GM21786 (cell line): ENCODE results near the gene ANKHD1.
A peak's percentile ranks its signal among the peaks of the same experiment; 100 is the strongest.

Experiments
- ATAC-seq: cut with Tn5 transposase; IDR thresholded peaks from one replicate; pipeline ENCODE4 v1.9.1; 2021; ENCODE audit not compliant: unreplicated experiment

The ANKHD1 gene, protein sequence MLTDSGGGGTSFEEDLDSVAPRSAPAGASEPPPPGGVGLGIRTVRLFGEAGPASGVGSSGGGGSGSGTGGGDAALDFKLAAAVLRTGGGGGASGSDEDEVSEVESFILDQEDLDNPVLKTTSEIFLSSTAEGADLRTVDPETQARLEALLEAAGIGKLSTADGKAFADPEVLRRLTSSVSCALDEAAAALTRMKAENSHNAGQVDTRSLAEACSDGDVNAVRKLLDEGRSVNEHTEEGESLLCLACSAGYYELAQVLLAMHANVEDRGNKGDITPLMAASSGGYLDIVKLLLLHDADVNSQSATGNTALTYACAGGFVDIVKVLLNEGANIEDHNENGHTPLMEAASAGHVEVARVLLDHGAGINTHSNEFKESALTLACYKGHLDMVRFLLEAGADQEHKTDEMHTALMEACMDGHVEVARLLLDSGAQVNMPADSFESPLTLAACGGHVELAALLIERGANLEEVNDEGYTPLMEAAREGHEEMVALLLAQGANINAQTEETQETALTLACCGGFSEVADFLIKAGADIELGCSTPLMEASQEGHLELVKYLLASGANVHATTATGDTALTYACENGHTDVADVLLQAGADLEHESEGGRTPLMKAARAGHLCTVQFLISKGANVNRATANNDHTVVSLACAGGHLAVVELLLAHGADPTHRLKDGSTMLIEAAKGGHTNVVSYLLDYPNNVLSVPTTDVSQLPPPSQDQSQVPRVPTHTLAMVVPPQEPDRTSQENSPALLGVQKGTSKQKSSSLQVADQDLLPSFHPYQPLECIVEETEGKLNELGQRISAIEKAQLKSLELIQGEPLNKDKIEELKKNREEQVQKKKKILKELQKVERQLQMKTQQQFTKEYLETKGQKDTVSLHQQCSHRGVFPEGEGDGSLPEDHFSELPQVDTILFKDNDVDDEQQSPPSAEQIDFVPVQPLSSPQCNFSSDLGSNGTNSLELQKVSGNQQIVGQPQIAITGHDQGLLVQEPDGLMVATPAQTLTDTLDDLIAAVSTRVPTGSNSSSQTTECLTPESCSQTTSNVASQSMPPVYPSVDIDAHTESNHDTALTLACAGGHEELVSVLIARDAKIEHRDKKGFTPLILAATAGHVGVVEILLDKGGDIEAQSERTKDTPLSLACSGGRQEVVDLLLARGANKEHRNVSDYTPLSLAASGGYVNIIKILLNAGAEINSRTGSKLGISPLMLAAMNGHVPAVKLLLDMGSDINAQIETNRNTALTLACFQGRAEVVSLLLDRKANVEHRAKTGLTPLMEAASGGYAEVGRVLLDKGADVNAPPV (N-terminal part only)

DNA sequence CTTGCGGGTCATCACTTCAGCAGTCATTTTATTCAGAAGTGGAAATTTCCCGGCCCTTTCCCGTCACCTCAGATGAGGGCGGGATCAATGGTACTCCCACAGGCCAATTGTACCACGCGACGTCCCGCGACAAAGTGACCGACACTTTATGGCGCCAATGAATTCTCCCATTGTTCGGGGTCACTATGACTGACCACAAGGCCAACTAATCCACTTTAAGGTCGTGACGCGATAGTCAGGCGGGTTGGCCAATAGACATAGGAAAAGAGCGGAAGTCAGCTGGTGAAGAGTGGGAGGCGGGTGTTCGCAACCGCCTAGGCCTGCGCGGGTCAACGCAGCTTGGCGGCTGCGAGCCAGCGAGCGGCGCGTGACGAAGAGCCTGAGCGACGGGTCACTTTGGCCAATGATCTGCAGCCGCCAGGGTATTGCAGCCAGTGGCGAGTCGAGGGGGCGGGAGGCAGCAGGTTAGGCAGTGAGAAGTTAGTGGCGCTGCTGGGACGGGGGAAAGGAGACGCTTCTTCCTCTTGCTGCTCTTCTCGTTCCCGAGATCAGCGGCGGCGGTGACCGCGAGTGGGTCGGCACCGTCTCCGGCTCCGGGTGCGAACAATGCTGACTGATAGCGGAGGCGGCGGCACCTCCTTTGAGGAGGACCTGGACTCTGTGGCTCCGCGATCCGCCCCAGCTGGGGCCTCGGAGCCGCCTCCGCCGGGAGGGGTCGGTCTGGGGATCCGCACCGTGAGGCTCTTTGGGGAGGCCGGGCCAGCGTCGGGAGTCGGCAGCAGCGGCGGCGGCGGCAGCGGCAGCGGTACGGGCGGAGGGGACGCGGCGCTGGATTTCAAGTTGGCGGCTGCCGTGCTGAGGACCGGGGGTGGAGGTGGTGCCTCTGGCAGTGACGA lies at the start of gene ANKHD1:
Gene ANKHD1 (plus strand): TSS at position 472 of the 896 bp plus-strand sequence. CDS start 135 bp downstream, at position 607.
- peak; percentile 83 for ATAC-seq

DNA sequence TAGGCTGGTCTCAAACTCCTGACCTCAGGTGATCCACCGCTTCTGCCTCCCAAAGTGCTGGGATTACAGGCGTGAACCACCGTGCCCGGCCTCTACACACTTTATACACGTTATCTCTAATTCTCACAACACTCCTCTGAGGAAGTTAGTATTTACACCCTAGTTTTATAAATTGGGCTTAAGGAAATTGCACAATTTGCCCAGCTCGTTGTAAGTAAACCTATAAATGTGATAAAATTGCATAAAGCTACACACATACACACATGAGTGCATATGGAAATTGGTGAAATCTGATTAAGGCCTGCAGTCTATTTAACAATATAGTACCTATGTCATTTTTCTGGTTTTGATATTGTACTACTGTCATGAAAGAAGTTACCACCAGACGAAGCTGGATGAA lies 46.1 kb upstream of the ANKHD1 start:
- no peak for ATAC-seq

DNA sequence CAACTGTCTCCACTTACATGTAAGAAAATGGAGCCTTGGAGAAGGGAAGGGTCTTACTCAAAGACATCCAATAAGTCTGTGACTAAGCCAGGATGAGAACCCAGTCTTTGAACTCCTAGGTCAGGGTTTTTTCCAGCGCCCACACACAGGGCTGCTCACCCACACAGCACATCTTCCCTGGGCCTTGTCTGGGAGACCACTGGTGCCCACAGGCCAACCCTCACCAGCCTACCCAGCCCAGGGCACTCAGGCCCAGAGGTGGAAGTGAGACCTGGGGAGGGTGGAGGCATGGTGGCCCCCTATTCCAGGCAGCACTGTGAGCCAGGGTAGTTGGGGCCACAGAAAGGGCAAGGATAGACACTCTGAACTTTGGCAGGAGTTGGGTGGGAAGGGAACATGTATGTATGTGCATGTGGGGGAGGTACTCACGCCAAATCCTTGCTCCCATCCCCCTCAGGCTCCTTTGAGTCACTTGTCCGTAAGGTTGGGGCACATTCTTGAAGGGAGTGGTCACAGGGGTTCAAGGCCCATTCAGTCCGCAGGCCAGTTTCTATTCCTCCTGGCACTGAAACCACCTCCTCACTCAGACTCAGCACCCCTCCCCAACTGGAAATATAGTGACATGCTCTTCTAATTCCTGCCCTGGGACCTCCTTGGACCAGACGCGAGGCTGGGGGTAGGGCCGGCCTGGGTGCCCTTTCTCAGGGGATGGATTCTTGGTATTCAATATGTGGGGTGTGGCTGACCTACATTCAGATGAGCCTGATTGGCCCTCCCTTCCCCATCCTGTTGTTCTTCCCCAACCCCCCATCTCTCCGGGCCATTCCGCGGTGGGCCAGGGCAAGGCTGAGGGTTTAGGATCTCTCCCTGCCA lies 44.5 kb upstream of the ANKHD1 start:
- peak; percentile 24 for ATAC-seq

DNA sequence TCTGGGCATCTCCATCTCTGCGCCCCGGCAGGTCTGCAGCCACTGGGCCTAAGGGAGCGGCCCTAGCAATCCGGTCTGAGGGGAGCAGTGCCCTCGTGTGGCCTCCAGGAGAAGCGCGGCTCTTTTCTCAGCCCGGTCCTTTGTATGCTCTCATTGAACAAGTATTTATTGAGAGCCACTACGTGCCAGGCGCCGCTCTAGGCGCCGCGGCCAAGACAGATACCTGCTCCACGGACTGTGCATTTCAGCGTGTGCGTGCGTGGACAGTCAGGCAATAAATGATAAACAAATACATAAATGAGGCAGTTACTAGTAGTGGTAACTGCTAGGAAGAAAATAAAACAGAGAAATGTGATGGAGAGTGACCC lies 43.9 kb upstream of the ANKHD1 start:
- ATAC-seq = peak; percentile 93

DNA sequence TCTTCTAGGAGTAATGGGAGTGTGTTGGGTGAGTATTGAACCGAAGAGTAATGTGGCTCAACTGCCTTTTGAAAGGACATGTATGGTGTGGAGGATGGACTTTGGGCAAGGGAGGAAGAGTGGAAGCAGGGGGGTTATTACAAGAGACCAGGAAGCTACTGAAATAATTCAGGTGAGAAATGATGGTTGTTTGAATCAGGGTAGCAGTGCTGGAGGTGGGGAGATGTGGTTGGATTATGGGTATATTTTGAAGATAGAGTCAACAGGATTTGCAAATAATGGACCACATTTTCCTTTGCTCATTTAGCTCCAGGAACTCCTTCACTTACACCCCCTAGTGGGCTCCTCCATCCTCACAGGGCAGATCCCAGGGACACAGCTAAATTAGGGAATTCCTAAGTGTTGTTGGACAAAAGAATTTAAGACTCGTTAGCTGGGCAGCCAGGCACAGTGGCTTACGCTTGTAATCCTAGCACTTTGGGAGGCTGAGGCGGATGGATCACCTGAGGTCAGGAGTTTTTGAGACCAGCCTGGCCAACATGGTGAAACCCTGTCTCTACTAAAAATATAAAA lies 42.8 kb upstream of the ANKHD1 start:
- no peak for ATAC-seq

DNA sequence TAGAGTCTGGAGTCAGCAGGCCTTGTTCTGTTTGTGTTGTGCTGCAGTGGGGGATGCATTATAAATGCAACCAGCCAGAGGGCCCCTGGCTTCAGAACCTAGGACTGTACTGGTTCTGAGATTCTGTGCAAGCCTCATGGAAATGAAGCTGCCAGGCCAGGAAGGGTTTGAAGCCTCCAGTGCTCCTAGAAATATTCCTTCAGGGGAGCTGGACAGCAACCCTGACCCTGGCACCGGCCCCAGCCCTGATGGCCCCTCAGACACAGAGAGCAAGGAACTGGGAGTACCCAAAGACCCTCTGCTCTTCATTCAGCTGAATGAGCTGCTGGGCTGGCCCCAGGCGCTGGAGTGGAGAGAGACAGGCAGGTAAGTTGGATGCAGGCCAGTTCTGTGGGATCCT lies 41.5 kb upstream of the ANKHD1 start, which contains the start of gene SLC4A9:
Gene SLC4A9 (plus strand): TSS at position 94 of the 400 bp plus-strand sequence. CDS start 43 bp downstream, at position 137.
- no peak for ATAC-seq

DNA sequence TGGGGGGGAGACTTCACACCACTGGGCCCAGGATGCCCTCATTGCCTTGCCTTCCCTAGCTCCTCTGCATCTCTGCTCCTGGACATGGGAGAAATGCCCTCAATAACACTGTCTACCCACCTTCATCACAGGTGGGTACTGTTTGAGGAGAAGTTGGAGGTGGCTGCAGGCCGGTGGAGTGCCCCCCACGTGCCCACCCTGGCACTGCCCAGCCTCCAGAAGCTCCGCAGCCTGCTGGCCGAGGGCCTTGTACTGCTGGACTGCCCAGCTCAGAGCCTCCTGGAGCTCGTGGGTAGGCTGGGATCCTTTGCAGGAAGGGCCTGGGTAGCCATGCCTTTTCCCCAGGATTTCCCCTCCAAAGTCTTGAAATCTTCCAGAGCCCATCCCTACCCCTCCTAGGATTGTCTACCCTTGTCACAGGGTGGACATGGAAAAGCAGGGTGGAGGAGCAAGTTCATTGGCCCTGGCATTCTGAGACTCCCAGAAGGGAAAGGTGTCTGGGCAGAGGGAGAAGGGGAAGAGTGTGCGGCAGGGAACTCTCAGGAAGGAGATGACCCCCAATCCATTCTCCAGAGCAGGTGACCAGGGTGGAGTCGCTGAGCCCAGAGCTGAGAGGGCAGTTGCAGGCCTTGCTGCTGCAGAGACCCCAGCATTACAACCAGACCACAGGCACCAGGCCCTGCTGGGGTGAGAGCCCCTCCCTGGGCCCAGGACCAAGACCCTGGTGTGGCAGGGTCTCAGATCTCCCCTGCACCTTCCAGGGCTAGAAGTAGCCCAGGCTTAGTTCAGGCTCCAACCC lies 40.8 kb upstream of the ANKHD1 start:
- ATAC-seq = no peak

DNA sequence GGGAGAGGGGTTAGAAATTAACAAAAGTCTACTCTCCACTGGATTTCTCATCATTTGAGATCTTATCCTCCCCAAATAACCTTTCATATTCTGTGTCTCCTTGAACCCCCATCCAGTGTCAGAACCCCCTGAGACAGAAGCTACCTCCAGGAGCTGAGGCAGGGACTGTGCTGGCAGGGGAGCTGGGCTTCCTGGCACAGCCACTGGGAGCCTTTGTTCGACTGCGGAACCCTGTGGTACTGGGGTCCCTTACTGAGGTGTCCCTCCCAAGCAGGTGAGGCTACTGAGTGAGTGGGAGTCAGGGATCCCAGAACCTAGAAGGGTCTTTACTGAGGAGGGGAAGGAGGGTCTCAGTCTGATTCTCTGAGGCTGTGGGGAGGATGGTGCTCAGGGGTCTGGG lies 39.7 kb upstream of the ANKHD1 start:
- no peak for ATAC-seq

DNA sequence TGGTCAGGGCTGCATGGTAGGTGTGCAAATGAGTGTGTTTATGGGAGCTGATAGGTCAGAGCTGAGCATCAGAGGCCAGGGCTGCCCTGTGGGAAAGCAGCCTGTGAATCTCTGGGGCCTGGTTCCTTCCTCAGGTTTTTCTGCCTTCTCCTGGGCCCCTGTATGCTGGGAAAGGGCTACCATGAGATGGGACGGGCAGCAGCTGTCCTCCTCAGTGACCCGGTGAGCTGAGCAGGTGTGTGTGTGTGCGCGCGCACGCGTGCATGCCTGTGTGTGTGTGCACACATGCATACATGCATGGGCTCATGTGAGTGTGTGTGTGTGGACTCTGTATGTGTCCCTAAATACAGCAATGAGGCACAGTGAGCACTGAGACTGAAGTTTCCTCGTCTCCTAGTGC lies 39.3 kb upstream of the ANKHD1 start:
- no peak for ATAC-seq

DNA sequence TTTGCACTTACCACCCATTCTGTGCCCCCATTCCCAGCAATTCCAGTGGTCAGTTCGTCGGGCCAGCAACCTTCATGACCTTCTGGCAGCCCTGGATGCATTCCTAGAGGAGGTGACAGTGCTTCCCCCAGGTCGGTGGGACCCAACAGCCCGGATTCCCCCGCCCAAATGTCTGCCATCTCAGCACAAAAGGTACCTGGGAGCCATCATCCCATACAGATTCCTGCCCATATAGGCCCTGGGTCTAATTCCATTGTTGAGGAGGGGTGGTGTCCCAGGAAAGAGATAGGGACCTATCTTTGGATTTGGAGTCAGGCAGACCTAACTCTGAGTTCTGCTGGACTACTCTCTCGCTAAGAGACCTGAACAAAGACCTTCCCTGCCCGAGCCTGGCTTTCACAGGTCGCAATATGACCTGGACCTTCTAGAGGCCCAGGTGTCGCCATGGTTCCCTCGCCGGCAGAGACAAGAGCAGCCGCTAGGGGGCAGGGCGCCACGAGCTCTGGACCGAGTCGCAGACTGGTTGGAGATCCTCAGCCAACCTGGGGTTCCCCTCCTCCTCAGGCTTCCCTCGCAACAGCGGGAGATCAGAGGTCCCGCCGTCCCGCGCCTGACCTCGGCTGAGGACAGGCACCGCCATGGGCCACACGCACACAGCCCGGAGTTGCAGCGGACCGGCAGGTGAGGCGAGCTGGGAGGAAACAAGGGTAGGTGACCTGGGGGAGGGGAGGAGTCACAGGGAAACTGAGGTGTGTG lies 38.6 kb upstream of the ANKHD1 start:
- peak; percentile 84 for ATAC-seq

DNA sequence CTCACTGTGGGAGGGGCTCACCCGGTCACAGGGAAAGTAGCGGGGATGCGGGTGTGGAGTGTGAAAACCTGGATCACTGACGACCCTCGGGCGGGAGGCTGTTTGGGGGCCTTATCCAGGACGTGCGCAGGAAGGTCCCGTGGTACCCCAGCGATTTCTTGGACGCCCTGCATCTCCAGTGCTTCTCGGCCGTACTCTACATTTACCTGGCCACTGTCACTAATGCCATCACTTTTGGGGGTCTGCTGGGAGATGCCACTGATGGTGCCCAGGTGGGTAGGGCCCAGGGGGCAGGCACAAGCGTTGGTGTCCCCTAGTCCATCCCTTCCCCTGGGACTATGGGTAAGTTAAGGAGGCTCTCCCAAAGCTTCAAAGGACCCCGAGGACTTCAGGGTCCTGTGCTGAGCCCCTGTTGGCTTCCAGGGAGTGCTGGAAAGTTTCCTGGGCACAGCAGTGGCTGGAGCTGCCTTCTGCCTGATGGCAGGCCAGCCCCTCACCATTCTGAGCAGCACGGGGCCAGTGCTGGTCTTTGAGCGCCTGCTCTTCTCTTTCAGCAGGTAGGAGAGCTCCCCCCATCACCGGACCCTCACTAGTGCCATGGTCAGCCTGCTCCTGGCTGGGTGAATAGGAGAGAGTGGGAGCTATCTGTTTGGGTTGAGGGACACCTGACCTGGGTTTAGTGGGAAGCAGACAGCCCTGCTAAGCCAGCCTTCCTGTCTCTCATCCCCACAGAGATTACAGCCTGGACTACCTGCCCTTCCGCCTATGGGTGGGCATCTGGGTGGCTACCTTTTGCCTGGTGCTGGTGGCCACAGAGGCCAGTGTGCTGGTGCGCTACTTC lies 37.8 kb upstream of the ANKHD1 start:
- no peak for ATAC-seq

DNA sequence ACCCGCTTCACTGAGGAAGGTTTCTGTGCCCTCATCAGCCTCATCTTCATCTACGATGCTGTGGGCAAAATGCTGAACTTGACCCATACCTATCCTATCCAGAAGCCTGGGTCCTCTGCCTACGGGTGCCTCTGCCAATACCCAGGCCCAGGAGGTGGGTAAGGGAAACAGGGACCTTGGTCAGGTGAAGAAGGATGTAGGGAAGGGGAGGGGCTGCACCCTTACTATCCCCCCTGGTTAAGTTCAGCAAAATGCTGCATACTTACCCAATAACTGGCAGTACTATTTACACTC lies 37.2 kb upstream of the ANKHD1 start:
- no peak for ATAC-seq

DNA sequence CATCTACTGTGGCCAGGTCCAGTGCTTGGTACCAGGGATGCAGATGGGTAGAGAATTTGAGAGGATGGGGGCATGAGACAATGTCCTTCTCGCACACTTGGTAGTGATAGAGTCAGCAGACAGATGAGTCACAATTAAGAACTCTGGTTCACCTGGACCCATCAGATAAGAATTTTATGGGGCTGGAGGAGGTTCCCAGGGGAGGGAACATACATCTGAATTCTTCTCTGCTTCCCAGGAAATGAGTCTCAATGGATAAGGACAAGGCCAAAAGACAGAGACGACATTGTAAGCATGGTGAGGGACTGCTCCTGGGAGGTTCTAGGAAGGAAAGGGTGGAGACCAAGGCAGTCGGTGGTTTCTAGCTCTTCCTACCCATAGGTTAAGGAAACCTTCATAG lies 36.4 kb upstream of the ANKHD1 start:
- ATAC-seq = no peak

DNA sequence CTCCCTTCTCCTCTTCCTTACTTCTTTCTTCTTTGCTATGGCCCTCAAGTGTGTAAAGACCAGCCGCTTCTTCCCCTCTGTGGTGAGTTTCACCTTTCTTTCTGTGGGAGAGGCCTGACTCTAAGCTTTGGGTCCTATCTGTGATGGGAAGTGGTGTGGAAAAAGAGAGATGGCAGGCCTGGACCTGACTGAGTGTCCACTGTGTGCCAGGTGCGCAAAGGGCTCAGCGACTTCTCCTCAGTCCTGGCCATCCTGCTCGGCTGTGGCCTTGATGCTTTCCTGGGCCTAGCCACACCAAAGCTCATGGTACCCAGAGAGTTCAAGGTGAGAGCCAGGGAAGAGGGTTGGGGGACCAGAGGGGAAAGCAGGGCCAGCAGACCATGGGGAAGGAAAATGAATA lies 35.7 kb upstream of the ANKHD1 start:
- ATAC-seq = no peak

DNA sequence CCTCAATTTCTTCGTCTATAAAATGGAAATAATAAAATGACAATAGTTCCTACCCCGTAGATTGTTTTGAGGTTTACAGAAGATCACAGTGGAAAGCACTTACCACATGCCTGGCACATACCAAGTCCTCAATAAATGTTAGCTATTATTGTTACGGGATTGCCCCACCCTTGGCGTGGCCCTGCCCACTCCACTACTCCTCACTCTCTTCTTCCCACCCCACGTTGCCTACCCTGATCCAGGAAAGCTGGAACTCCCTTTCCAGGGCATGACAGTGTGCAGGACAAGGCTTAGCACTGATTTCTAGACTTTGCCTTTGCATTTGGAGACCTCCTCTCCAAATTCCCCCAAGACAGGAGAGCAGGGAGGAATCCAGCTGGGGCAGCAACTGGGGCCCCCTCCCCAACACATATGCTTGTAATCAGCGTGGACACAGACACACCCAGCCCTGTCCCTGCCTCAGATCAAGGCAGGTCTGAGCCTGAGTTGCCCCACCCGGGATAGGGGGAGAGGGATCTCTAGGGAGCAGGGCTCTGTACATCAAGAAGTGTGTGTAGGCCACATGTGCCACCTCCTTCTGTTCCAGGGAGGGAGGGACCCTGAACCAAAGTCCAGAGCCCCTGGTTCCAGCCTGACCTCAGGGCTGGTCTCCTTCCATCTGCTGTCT lies 34.9 kb upstream of the ANKHD1 start:
- no peak for ATAC-seq
